K562 (cell line): ENCODE measurements around the gene TMEM181. TPM values are rescaled to one million over a fixed set of nuclear protein-coding genes. Genes with fewer than 3 reads are reported as not detected.
A peak's percentile ranks its signal among the peaks of the same experiment; 100 is the strongest.

ENCODE experiments used
- ATAC-seq: fragments of 200-7000 bp; cut with Tn5 transposase; 3 replicates; pipeline ENCODE4 v1.9.1; 2020; ENCODE audit warnings: moderate library complexity
- BruUV-seq: library from RNA; stranded (reverse); fragments of 400-500 nt; replicated peaks from 2 replicates; lab custom pipeline; 2021; lab: Mats Ljungman, UMichigan
- CTCF ChIA-PET: fragments of 300-600 bp; formaldehyde crosslinking; extraction: SDS; loops from one replicate; lab custom pipeline; 2021; ENCODE audit warnings: low intra/inter-chr PET ratio; lab: Yijun Ruan, JAX
- POLR2A ChIA-PET: fragments of 300-600, 350-650 bp; sonication (Branson Sonifier 250); formaldehyde crosslinking; extraction: SDS; loops from one replicate; lab custom pipeline; 2021; ENCODE audit warnings: antibody characterized with exemption, inconsistent platforms; lab: Yijun Ruan, JAX
- DNase-seq, 4 experiments: peaks; one replicate each; pipeline versions ENCODE4 v3.0.0 to v3.0.0-alpha.2; 2011 to 2018; ENCODE audit warnings: low spot score in 3 of 4, mixed read lengths in 3 of 4; ENCODE audit errors: extremely low read depth in 1 of 4
- FAIRE-seq: peaks from 2 replicates; lab custom pipeline; 2011; peaks lifted over from hg19 to GRCh38; lab: Jason Lieb, UNC
- H2AFZ ChIP-seq: 2 replicates; pipeline ENCODE4 v1.6.0; 2011; ENCODE audit warnings: low read depth, low read length, control low read depth, inconsistent platforms
- H3K27ac ChIP-seq: fragments of 200-600 bp; 3 replicates; pipeline ENCODE4 v1.8.0; 2011; ENCODE audit warnings: low read depth, mild to moderate bottlenecking, control low read depth, inconsistent platforms, low read length, moderate library complexity, mixed read lengths; ENCODE audit errors: extremely low read depth
- H3K27me3 ChIP-seq, 2 experiments: fragments of 300-600 bp in 1 of 2; 2 replicates in 1 of 2; 3 replicates in 1 of 2; pipeline versions ENCODE4 v1.6.0 to v1.8.0; 2011; ENCODE audit warnings: inconsistent platforms in 2 of 2, low read length in 2 of 2, mild to moderate bottlenecking in 1 of 2, mixed read lengths in 1 of 2, moderate library complexity in 1 of 2; ENCODE audit not compliant: control insufficient read depth in 2 of 2, insufficient read depth in 2 of 2
- H3K36me3 ChIP-seq: fragments of 300-600 bp; 3 replicates; pipeline ENCODE4 v1.8.0; 2011; ENCODE audit warnings: mild to moderate bottlenecking, low read length, inconsistent platforms; ENCODE audit not compliant: control insufficient read depth, insufficient read depth
- H3K4me1 ChIP-seq, 2 experiments: fragments of 200-600 bp in 1 of 2; replicated peaks in 1 of 2; 2 replicates in 1 of 2; 3 replicates in 1 of 2; pipeline versions ENCODE4 v1.5.1 to v1.8.0; 2011; ENCODE audit warnings: inconsistent platforms in 2 of 2, low read length in 2 of 2, mild to moderate bottlenecking in 1 of 2, mixed read lengths in 1 of 2, moderate library complexity in 1 of 2; ENCODE audit not compliant: control insufficient read depth in 2 of 2, insufficient read depth in 2 of 2
- H3K4me2 ChIP-seq: 2 replicates; pipeline ENCODE4 v1.6.1; 2011; ENCODE audit warnings: low read length, control low read depth, inconsistent platforms, mixed read lengths; ENCODE audit not compliant: insufficient read depth
- H3K4me3 ChIP-seq: fragments of 200-600 bp; sonication (generic), shearing (Covaris generic); 2 replicates; pipeline ENCODE4 v1.5.1; 2016; ENCODE audit warnings: control low read depth, inconsistent platforms
- H3K79me2 ChIP-seq: fragments of 200-600 bp; 3 replicates; pipeline ENCODE4 v1.8.0; 2011; ENCODE audit warnings: low read length, inconsistent platforms; ENCODE audit not compliant: control insufficient read depth, insufficient read depth
- H3K9ac ChIP-seq, 2 experiments: 2 replicates each; pipeline versions ENCODE4 v1.6.0 to v1.6.1; 2011; ENCODE audit warnings: low read depth in 2 of 2, low read length in 2 of 2, control low read depth in 1 of 2, inconsistent platforms in 1 of 2, mild to moderate bottlenecking in 1 of 2, mixed read lengths in 1 of 2; ENCODE audit not compliant: insufficient read depth in 1 of 2
- H3K9me1 ChIP-seq: one replicate; pipeline ENCODE4 v1.6.0; 2011; ENCODE audit warnings: inconsistent platforms, mild to moderate bottlenecking, low read length, moderate library complexity; ENCODE audit not compliant: control insufficient read depth, insufficient read depth
- H3K9me3 ChIP-seq: replicated peaks from 2 replicates; pipeline ENCODE4 v1.5.1; 2011; ENCODE audit warnings: low read depth, low read length, inconsistent platforms; ENCODE audit not compliant: control insufficient read depth, insufficient read depth
- H4K20me1 ChIP-seq: replicated peaks from 2 replicates; pipeline ENCODE4 v1.6.1; 2011; ENCODE audit warnings: low read length, inconsistent platforms, mixed read lengths; ENCODE audit not compliant: control insufficient read depth, insufficient read depth
- ATF7 ChIP-seq: fragments of 450-650 bp; IDR thresholded peaks from 2 replicates; pipeline ENCODE4 v1.7.1; 2014; ENCODE audit warnings: mild to moderate bottlenecking, moderate library complexity
- CHCHD3 ChIP-seq: fragments of 250-450 bp; sonication (Bioruptor Pico); IDR thresholded peaks from 2 replicates; pipeline ENCODE4 v2.1.2; 2022; ENCODE audit warnings: mild to moderate bottlenecking
- TAL1 ChIP-seq: fragments of 450-650 bp; IDR thresholded peaks from 2 replicates; pipeline ENCODE4 v1.6.1; 2016; ENCODE audit warnings: mild to moderate bottlenecking
- ZNF740 ChIP-seq, 3 experiments: fragments of 200-800 bp in 1 of 3; sonication (Bioruptor generic) in 1 of 3; sonication (generic) in 1 of 3; formaldehyde crosslinking in 1 of 3; IDR thresholded peaks; 2 replicates each; pipeline versions ENCODE4 v1.6.1 to v1.8.0; 2016 to 2022; ENCODE audit warnings: mild to moderate bottlenecking in 2 of 3, missing compliant biosample characterization in 2 of 3, missing genetic modification characterization in 2 of 3, missing genetic modification reagents in 1 of 3
- WGBS: fragments of 100-300 bp; shearing (Covaris generic); methylation state at CpG from one replicate; pipeline ENCODE4 v1.1.6; 2016; ENCODE audit warnings: low coverage, mixed read lengths; ENCODE audit not compliant: insufficient coverage; ENCODE audit errors: missing lambda C conversion rate; 5-methylcytosine and 5-hydroxymethylcytosine counted together
- in situ Hi-C: fragments of 300-500 bp; cut with MboI; formaldehyde crosslinking; loops from 4 replicates; pipeline ENCODE4 v1.15.0; 2018; ENCODE audit warnings: inconsistent platforms, mixed read lengths
- intact Hi-C: fragments of 100-400 bp; cut with micrococcal nuclease; formaldehyde crosslinking; loops from 2 replicates; pipeline ENCODE4 v1.14.2; 2022
- polyA plus RNA-seq, 8 experiments: library from polyadenylated mRNA; depleted of rRNA in 4 of 8; stranded (reverse) in 5 of 8; unstranded in 3 of 8; fragments of >200 nt; fragmentation: Nextera tagmentation in 2 of 8; fragmentation: Illumina TruSeq in 1 of 8; extraction: Ambion mirVana in 2 of 8; extraction: Trizol in 1 of 8; gene quantifications; 2 replicates each; pipeline versions ENCODE4 v1.2.1 to v1.2.3, GENCODE V29; 2011 to 2014; ENCODE audit warnings: inconsistent platforms in 1 of 8, missing spikeins in 1 of 8
- total RNA-seq, 7 experiments: library from RNA; depleted of rRNA in 6 of 7; stranded (reverse); fragments of >200 nt in 6 of 7; fragmentation: Illumina TruSeq in 2 of 7; extraction: Trizol in 2 of 7; gene quantifications; 2 replicates each; pipeline versions ENCODE4 v1.2.1 to v1.2.3, GENCODE V29; 2011 to 2021; ENCODE audit warnings: low replicate concordance in 1 of 7

The TMEM181 gene
- total and polyA plus RNA-seq, 9 of the 15 experiments (the other 6 are each of a cell fraction or from before 2014, with no cell fraction given) = 5.6 to 27.2 (median 19.9) TPM

GRCh38 chr6:158611541-158612370 is 51.9 kb downstream of the TMEM181 start:
- H3K27ac ChIP-seq = no peak overlapping the region
- no peaks in the 10 kb centered on the region for H4K20me1 ChIP-seq
- no peak for ATAC-seq
- ChIA-PET POLR2A (interaction anchor here (0.6 to 2.5 kb wide), 3 partner anchors 10 to 504 kb away, joined by 3 to 10 read pairs (median 3); no protein-coding TSS in a partner anchor), CTCF (no interaction called here)
- in situ Hi-C loops = no loop called here
- H3K4me3 ChIP-seq = no peak overlapping the region
- H3K9ac ChIP-seq = no peak overlapping the region
- H3K4me2 ChIP-seq = no peak overlapping the region
- intact Hi-C loops = no loop called here
- BruUV-seq = no TSS peak
- no peaks in the 10 kb centered on the region for H3K9me3 ChIP-seq
- H3K9me1 ChIP-seq = no peaks in the 10 kb centered on the region
- peaks cover 77% of the 10 kb centered on the region for H3K36me3 ChIP-seq
- H3K4me1 ChIP-seq = no peaks in the 10 kb centered on the region
- no peak overlapping the region for H2AFZ ChIP-seq
- TF ChIP-seq ATF7 (no peak), CHCHD3 (CRISPR knock-in tag) (no peak), TAL1 (no peak), ZNF740 (CRISPR knock-in tag; IDR thresholded peaks at IDR 0.05) (no peak), ZNF740 (tag; IDR thresholded peaks at IDR 0.05) (0 out of 4 replicates have a peak, but pooled peaks of 1 of the 2 experiments have one; percentile 35)
- TF ChIP-seq, all 486 proteins: peak for 1
- no peak for FAIRE-seq
- Histone ChIP-seq H3K79me2 (no peaks in the 10 kb centered on the region), H3K27me3 (no peaks in the 10 kb centered on the region)
- no peak for DNase-seq
- 84% methylated on average over 14 of the region's 14 CpGs for WGBS
